HG02885 (cell line): ENCODE measurements around the gene SMG7.

ENCODE experiments used
- ATAC-seq: cut with Tn5 transposase; IDR thresholded peaks from one replicate; pipeline ENCODE4 v1.9.1; 2021; ENCODE audit warnings: mild to moderate bottlenecking; ENCODE audit not compliant: unreplicated experiment, poor library complexity

SMG7 gene

DNA sequence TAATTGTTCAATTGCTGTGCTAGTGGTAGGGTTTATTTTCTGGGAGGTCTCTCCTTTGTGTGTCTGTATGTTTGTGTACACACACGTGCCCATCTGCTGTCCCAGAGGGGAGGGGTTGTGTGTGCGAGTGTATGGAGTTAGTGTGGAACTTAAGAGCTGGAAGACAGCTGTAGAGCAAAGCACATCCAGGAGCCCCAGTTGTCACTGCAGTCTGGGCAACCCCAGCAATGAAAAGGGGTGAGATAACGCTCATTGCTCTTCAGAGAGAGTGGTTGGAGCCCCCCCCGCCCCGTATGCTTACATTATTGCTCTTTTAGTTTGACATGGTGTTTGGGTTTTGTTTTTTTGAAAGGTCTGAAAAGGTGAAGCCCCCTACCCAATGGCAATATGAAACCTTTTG, 81.0 kb downstream of the SMG7 start:
- no peak for ATAC-seq

DNA sequence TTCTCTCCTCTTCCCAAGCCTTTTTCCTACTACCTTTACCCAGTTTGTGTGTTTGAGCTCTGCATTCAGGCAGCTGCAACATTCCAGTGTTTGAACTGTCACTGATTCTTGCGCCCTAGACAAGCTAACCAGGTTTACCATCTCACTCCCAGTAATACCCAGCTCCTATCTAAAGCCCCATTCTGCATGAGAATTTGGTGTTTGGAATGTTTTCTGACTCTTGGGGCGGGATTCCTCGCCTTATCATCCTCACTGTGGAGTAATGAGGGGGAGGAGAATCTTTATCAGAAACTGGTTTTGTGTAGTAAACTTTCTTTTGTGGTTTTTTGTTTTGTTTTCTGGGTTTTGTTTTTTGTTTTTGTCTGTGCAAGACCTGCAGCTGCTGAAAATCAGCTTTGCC, 81.5 kb downstream of the SMG7 start:
- ATAC-seq: no peak

DNA sequence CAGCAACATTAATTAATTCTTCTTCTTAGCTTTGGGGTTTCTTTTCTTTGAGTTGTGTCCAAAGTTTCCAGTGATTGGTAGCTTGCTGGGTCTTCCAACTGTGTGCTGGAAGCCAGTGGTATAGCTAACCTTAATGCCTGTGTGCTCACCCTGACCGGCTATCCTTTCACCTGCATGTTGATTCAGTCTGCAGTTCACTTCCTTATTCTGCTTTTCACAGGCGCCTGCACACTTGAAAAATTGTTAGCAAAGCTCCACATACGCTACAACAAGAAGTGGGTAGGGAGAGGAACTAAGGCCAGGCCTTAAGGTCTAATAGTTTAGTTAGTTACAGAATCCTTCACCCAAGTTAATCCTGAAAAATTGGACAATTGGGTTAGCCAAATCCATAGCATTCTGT, 82.3 kb downstream of the SMG7 start:
- ATAC-seq: no peak

DNA sequence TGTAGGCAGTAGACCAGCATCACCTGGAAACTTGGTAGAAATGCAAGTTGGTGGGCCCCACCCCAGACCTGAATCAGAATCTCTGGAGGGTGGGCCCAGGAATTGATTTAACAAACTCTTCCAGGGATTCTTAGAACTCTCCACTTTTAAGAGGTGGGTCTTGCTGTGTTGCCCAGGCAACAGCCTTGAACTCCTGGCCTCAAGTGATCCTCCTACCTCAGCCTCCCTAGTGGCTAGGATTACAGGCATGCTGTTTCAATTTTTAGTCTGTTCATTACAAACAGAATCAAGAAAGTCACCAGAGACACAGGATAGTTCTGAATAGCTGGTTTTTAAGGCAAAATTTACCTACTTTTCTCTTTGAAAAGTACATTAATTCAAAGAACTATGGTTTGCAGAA, 86.8 kb downstream of the SMG7 start:
- no peak for ATAC-seq

DNA sequence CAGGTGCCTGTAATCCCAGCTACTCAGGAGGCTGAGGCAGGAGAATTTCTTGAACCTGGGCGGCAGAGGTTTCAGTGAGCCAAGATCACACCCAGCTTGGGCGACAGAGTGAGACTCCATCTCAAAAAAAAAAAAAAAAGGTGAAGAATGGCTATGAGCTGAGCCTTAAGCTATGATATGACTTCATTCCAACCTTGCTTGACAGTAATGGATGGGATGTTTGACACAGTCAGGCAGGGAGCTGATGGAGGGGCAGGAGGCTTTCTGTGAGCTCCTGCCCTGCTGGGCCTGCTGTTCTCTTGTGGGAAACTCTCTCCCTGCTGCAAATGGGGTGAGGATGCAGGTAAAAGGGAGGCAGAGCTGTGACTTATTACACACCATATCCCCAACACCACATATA, 90.4 kb downstream of the SMG7 start:
- ATAC-seq: no peak

DNA sequence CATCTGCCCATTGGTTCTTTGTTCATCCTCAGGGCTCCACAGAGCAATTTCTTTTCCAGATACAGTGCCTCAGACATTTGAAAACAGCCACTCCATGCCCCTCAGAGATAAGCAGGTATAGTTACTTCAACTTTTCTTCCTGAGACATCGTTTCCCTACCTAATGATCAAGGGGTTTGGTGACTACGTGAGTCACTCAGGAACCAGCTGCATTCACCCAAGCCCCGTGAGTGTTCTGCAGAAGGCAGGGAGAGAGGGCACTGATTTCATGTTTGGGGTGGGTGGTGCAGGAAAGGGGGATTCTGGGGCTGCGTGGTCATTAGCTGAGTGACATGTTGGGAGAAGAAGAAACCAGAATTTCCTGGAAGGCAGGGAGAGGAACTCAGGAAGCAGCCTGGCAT, 93.0 kb downstream of the SMG7 start:
- no peak for ATAC-seq

DNA sequence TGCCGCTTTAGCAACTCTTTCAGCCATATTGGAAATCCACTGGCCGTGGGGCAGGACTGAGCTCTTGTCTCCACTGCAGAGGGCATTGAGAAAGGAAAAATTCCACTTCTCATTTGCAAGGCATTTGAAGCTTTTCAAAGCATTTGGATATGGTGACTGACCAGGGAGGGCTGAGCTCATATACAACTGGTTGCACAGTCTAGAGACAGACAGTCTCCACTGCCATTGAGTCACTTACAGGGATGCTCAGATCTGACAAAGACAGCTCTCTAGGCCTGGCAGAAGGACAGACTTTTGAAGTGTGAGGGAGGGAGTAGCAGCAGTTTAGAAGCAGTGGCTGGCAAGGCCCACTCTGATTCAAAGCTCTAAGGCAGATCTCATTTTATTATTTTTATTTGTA, 93.7 kb downstream of the SMG7 start:
- no peak for ATAC-seq

DNA sequence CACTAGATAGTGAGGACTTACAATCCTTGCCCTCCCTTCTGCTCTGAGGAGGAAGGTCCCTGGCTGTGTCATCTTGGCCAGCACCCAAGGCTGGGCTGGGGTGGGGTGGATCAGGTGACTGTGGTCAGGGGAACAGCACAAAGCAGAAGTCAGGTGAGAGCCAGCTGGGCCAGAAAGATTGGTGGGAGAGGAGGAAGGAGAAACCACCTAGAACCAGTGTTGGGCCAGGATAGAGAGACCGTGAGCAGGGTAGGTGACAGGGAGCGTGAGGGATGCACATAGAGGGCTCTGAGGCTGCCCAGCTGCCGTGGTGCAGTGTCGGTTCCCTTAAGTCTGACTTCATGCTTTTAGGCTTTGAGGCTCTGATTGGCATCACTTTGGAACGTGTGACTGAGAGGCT, 95.3 kb downstream of the SMG7 start:
- ATAC-seq: peak; percentile 72

DNA sequence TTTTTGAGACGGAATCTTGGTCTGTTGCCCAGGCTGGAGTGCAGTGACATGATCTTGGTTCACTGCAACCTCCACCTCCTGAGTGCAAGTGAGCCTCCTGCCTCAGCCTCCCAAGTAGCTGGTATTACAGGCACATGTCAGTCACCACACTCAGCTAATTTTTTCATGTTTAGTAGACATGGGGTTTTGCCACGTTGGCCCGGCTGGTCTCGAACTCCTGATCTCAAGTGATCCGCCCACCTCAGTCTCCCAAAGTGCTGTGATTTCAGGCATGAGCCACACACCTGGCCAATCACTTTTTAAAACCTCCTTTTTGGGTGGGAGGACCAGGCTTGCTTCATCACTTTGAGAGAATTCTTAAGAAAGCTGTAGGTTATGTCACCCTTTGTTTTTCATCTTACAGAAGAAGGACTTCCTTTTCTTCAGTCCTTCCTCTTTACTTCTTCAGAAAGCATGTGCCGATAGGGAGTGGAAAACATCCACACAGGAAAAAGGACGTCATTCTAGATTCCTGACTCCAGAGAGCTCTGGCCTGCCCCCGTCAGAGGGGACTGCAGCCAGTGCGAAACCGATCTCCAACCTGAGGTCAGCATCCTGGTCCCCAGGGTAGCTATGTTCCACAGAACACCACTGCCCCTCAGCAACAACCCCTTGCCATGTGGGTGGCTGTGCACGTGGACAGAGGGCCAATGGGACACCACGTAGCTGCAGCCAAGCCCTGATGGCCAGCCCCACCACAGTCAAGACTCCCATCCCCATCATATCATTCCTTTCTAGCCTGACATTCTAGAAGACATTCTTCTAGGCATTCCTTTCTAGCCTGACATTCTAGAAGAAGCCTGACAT, 96.1 kb downstream of the SMG7 start:
- ATAC-seq: no peak

DNA sequence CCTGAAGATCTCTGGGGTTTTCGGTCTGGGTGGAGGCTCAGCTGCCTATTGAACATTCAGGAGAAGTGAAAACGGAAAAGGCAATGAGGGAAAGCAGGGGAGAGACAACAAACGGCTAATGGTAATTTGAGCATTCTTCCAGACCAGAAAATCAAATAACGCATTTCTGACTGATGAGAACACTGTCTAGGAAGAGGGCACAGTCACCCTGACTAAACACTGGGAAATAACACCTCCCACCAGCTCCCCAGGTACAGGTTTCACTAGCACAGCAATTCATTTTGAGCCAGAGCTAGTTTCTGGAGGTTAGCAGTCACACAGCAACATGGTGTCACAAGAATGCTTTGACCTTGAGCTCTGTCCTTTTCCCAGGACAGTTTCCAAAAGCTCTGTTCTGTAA, 96.8 kb downstream of the SMG7 start:
- ATAC-seq: no peak

DNA sequence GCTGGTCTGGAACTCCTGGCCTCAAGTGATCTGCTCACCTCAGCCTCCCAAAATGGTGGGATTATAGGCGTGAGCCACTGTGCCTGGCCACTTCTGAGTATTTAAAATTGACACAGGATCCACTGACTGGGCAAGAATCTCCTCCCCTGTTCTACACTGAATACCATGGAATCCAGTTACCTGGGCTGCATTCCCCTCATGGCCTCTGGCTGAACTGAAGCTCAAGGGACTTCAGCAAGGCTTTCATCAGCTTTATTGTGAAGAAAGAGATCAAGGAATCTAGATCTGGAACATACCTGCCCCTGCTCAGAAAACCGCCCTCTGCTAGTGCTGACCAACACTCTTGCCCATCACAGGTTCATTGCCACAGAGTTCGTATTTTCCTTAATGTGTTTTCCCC, 97.5 kb downstream of the SMG7 start:
- no peak for ATAC-seq

DNA sequence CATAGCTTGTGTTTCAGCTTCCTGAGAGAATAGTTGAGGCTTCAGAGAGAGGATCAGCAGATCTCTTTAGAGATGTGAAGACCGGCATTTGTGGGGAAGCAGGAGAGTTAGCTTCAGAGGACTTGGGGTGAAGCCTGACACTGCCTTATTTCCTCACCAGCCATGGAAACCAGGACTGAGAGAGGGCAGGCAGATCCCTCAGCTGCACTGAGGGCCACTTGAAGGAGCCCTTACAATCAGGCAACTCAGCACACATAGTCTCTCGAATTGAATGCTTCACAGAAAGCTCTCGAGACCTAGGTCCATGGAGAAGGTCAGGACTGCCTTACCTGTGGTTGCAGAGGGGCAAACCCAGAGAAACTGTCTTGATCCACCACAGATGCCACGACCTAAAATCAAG, 98.2 kb downstream of the SMG7 start:
- no peak for ATAC-seq

DNA sequence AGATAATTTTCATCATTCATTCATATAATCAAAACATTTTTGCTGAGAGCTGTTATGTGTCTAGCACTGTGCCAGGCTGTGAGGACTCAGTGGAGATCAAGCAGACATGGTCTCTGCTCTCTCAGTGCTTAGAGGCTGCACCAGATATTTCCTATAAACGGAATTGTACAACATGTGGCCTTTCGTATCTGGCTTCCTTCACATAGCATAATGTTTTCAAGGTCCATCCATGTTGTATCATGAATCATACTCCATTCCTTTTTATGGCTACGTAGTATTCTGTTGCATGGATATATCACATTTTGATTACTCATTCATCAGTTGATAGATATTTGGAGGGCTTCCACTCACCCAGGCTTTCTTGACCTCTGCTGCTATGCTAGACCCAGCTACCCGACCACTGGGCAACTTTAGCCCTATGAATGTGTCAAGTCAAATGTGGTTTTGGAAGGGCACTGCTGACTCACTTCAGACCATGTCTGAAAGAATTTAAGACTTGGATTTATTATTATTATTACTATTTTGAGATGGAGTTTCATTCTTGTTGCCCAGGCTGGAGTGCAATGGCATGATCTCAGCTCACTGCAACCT, 99.5 kb downstream of the SMG7 start:
- no peak for ATAC-seq

DNA sequence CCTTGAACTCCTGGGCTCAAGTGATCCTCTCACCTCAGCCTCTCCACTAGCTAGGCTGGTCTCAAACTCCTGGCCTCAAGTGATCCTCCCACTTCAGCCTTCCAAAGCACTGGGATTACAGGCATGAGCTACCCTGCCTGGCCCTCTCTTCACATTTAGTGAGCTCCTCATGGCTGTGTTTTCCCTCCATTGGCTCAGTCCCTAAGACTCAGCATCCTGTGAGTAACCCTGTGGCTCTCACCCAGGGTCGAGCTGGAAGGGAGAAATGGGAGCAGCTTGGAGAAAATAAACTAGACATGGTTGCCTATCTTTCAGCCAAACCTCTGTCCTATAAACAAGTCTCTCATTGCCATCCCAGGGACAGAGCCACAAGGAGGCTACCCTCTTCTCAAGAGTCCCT, 100.4 kb downstream of the SMG7 start:
- ATAC-seq: no peak

DNA sequence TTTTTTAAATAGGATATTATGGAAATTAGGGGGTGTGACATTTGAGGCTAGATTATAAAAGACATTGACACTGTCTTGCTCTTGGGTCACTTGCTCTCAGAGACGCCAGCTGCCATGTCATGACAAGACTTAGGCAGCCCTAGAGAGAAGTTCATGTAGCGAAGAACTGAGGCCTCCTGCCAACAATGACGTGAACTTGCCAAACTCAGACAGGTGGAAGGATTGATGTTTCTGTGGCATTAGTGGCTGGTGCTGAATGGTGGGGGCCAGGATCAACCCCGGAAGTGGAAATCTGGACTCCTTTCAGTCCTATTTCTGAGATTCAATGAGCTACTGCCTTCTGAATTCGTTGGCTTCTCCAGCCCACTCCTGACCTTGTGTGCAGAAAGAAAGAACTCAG, 103.3 kb downstream of the SMG7 start:
- ATAC-seq: no peak

DNA sequence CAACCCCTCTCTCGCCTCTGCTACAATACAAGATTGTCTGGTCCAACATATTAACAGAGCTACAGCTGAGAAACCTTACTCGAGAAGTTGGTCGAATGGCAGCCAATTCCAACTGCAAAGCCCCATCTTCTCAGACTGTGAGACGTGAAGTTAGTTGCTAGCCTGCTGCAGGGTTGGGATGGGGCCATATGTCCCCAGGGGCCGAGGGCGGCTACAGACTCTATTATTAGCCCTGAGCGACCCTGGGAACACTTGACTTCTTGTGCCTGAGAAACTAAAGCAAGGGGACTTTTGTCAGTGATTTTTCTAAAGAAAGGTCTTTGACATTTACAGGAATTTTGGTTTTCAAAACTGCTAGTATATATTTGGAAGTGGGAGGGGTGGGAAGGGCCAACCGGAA, 104.2 kb downstream of the SMG7 start:
- ATAC-seq: no peak

DNA sequence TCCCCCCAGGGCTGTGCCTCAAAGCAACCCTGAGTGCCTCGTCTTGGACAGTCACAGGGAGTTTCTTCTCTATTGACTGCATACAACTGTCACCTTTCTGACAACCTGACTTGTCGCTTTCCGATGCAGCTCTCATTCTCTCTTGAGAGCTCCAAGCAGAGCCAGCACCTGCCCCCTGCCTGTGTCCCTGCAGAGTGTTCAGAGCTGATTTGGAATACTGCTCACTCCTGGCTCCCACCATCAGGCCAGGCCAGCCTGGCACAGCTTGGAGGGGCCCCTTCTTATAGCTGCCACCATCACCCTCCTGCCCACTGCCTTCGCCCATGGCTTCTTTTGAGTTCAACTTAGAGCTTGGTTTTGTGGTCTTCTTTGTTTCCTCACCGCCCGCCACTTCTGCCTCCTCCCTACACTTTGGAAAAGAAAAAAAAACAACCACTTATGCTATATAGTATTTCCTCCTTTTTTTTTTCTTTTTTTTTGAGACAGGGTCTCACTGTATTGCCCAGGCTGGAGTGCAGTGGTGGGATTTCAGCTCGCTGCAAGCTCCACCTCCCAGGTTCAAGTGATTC, 105.7 kb downstream of the SMG7 start:
- no peak for ATAC-seq

DNA sequence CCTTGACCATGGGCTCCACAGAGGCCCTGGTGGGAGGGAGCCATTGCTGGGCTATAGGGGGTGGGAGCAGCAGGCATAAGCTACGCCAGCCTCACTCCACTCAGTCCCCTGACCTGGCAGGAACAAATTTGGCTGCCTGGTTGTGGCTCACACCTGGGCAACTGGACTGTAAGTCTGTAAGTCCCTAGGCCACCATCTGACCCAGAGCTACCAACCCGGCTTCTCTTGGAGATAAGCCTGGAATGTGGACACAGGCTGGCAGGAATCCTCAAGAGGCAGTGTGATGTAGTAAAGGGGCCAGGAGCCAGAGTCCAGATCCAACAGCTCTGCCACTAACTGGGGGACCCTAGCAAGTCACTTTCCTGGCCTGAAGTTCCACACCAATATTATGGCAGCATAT, 106.6 kb downstream of the SMG7 start:
- ATAC-seq: no peak

DNA sequence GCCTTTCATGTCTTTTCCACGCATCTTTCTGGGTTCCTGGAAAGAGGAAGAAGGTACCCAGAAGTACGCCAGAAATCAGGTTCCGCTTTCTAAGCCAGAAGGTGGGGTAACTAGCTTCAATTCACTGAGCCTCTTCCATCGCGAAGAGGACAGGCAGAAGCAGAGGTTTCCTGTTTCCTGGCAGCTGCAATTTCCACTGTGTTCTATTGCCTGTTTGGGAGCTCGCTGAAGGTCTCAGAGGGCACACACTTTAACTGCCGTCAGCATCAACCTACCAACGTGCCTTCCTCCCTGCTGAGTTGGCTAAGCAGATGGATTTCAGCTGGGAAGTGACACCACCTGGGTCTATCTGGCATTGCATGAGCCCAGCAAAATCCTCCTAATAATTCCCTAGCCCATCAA, 108.0 kb downstream of the SMG7 start:
- peak; percentile 52 for ATAC-seq

DNA sequence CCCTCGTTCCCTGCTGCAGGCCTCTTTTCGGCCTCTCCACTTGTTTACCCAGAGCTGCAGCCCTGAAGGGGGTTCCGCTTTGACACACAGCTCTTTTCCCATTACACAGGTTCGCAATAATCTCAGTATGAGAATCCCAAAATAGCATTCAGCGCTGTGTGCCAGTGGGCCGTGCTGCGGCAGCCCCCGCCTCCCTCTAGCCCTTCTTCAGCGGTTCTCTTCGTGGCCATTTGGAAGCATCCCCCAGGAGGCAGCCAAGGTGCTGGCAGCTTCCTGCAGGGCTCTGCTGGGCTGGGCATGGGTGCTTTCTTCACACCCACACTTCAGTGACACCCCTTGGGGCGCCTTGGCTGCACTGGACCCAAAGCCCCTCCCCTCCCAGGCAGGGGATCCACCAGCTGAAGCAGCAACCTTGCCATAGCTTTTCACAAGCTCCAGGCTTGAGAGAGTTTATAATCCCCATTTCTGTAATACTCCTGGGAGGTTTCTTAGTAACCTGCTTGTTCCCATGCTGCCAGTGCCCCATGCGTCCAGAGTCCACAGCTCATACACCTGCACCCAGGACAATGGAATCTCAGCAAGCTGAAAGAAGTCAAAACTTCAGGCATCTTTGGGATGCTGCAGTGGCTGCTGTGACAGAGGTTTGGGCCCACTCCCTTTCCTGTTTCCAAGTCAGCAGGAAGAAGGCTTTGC, 109.9 kb downstream of the SMG7 start:
- no peak for ATAC-seq

DNA sequence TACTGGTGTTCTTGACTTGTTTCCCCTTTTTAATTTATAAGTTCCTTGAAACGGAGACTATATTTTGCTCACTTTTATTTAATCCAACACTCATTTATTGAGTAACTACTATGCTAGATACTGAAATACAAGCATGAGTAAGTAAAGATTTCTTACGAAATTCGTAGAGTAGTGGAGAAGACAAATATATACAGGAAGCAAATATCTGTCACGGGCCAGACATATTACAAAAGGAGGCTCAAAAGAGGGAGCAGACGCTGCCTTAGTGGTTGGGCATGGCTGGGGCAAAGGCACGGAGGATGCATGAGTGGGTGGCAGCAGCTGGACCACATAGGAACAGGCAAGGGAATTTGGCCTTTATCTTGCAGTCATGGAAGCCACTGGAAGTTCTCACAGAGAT, 111.2 kb downstream of the SMG7 start:
- no peak for ATAC-seq
